ENCODE data around the gene AP2A2. TPM values are rescaled to one million over a fixed set of nuclear protein-coding genes. Genes with fewer than 3 reads are reported as not detected.

The AP2A2 gene
- total and polyA plus RNA-seq, 2 of the 4 experiments (the other 2 are of a cell fraction): 19.9 to 49.0 TPM

- no peak overlapping the region for H3K4ac ChIP-seq (ENCODE audit: low read depth, low read length)
- H3K4me3 ChIP-seq (ENCODE audit: insufficient read depth, low read depth, low read length): no peak overlapping the region
- H3K23ac ChIP-seq (ENCODE audit: low read depth, low read length): no peak overlapping the region
- dilution Hi-C loops (cut with HindIII; ENCODE audit: low sequenced_read_pairs, unreplicated experiment): no loop called here
- intact Hi-C loops (cut with micrococcal nuclease): no loop called here
- TF ChIP-seq MAFK (IDR thresholded peaks at IDR 0.05; ENCODE audit: low read depth, low read length): no peak
- no peak for TF ChIP-seq BHLHE40 (IDR thresholded peaks at IDR 0.05; ENCODE audit: low read depth, low read length)
- no peak for TF ChIP-seq MAZ (IDR thresholded peaks at IDR 0.05; ENCODE audit: borderline replicate concordance, low read depth, low read length)
- TF ChIP-seq SMC3 (IDR thresholded peaks at IDR 0.05; ENCODE audit: low read depth, low read length): no peak
- TF ChIP-seq CTCF (conservative IDR thresholded peaks at IDR 0.05; ENCODE audit: low read depth, low read length): no peak
- TF ChIP-seq NFE2L2 (IDR thresholded peaks at IDR 0.05; ENCODE audit: low read depth, low read length): no peak
- TF ChIP-seq USF2 (IDR thresholded peaks at IDR 0.05; ENCODE audit: low read depth, low read length): no peak
- no peak for TF ChIP-seq FOS (IDR thresholded peaks at IDR 0.05; ENCODE audit: low read depth, low read length)
- H3K14ac ChIP-seq (replicated peaks; ENCODE audit: low read depth, low read length): no peak overlapping the region
- WGBS, 2 experiments (ENCODE audit: extremely low coverage in 2 of 2, insufficient read length in 1 of 2): 88% methylated on average over 4 of the region's 12 CpGs; no CpG with 5 or more reads in 1 of the 2 experiments
- no peak overlapping the region for H3K9ac ChIP-seq (ENCODE audit: low read depth, low read length)
- no peak overlapping the region for H3K27ac ChIP-seq (ENCODE audit: insufficient read depth, low read length)
- H3K56ac ChIP-seq (ENCODE audit: extremely low read depth, insufficient read depth, low read length): no peak overlapping the region
- peaks cover 0 to 20% of the 10 kb centered on the region in 2 experiments; a peak in 1 of 4 replicates for H3K79me1 ChIP-seq (ENCODE audit: low read depth in 1 of 2, low read length in 2 of 2)
- H3K4me2 ChIP-seq (ENCODE audit: low read depth, low read length): no peak overlapping the region
- DNase-seq (no peak), ATAC-seq (ENCODE audit: low read depth) (no peak)
- H2AK5ac ChIP-seq (ENCODE audit: low read depth, low read length): no peak overlapping the region
- ChIA-PET CTCF (no interaction called here), POLR2A (ENCODE audit: unreplicated experiment) (no interaction called here)
- no peak overlapping the region for H4K8ac ChIP-seq (ENCODE audit: low read depth in 2 of 2, low read length in 2 of 2)
- no peak overlapping the region for H2BK15ac ChIP-seq (ENCODE audit: low read depth, low read length)
- in situ Hi-C loops (cut with MboI; ENCODE audit: low sequenced_read_pairs): no loop called here
- no peak overlapping the region for H3K18ac ChIP-seq (ENCODE audit: low read depth, low read length)
- no peaks in the 10 kb centered on the region for H3K27me3 ChIP-seq (ENCODE audit: control insufficient read depth, insufficient read depth, low read length)
- no peak overlapping the region for H4K5ac ChIP-seq (ENCODE audit: low read depth, low read length)
- no peak overlapping the region for H2BK120ac ChIP-seq (ENCODE audit: low read depth, low read length)
- H2AK9ac ChIP-seq (replicated peaks; ENCODE audit: low read depth, low read length, poor library complexity): no peak overlapping the region
- peaks cover 24% of the 10 kb centered on the region for H4K20me1 ChIP-seq (ENCODE audit: insufficient read depth, low read length)
- no peak overlapping the region for H4K91ac ChIP-seq (ENCODE audit: insufficient read depth, low read depth, low read length)
- no peaks in the 10 kb centered on the region for H3K4me1 ChIP-seq (ENCODE audit: control insufficient read depth, insufficient read depth, low read length)
- no peaks in the 10 kb centered on the region for H3K9me1 ChIP-seq (ENCODE audit: insufficient read depth, low read length)
- no peak overlapping the region for H2BK20ac ChIP-seq (ENCODE audit: low read depth, low read length)
- no TSS peak for BruUV-seq (replicated peaks)
- peaks cover 79% of the 10 kb centered on the region for H3K36me3 ChIP-seq (ENCODE audit: control insufficient read depth, insufficient read depth, low read length)
- no peaks in the 10 kb centered on the region for H3K9me3 ChIP-seq (ENCODE audit: control insufficient read depth, insufficient read depth, low read length)
- no peak overlapping the region for H2BK5ac ChIP-seq (ENCODE audit: low read depth, low read length, poor library complexity, severe bottlenecking)
- no peak overlapping the region for H2AFZ ChIP-seq (replicated peaks; ENCODE audit: low read length, poor library complexity)
Observed at GRCh38 chr11:991034-991433, 65.4 kb downstream of the AP2A2 start.

Measured in IMR-90 (cell line).